ENCODE data around the gene PAQR7.
"Not testable (repeated sequence)": the region's sequence is repeated elsewhere in the genome, so short reads cannot be mapped to it uniquely, and the experiment has no call there.

Gene PAQR7

GRCh38 chr1:25844536-25845337 is 30.8 kb downstream of the PAQR7 start:
- no peak for DNase-seq (ENCODE audit: low read depth in 3 of 3)

DNA sequence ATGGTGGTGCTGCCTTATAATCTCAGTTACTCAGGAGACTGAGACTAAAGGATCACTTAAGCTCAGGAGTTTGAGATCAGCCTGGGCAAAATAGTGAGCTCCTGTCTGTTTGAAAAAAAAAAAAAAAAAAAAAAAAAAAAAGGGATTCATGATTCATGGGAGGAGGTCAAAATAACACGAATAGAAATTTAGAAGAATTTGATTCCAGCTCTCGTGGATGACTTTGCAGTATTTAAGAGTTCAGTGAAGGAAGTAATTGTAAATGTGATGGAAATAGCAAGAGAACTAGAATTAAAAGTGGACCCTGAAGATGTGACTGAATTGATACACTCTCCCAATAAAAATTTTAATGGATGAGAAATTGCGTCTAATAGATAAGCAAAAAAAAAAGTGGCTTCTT is 32.0 kb downstream of the PAQR7 start:
- DNase-seq (ENCODE audit: low read depth in 3 of 3) = no peak

- not testable (repeated sequence) for DNase-seq (ENCODE audit: low read depth in 3 of 3)
These were observed 35.7 kb downstream of the PAQR7 start for GRCh38 chr1:25839808-25840207.

GRCh38 chr1:25837262-25837875 is 38.1 kb downstream of the PAQR7 start:
- DNase-seq (ENCODE audit: low read depth in 3 of 3) = no peak

DNA sequence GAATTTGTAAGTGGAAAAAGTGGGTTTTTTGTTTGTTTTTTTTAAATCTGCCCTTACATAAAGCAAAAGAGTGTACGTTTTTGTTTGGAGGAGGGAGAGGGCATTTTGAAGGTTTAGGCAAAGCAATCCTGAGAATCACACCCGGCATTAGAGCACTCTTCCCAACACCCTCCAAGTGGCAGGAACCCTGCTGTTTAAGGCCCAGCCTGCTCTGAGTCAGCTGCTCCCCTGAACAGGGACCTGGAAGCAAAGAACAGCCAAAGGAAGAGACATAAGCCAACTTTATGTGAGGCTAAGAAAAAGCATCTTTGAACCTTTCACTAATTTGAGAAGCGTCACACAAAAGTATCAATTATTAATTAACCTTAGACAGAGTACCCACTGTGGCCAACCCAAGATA is 38.8 kb downstream of the PAQR7 start:
- no peak for DNase-seq (ENCODE audit: low read depth in 3 of 3)

- no peak for DNase-seq (ENCODE audit: low read depth in 3 of 3)
These were observed 40.6 kb downstream of the PAQR7 start for GRCh38 chr1:25834894-25835293.

GRCh38 chr1:25833158-25833557 is 42.4 kb downstream of the PAQR7 start:
- DNase-seq (ENCODE audit: low read depth in 3 of 3) = no peak

GRCh38 chr1:25832336-25833037 is 43.0 kb downstream of the PAQR7 start:
- DNase-seq (ENCODE audit: low read depth in 3 of 3) = no peak

DNA sequence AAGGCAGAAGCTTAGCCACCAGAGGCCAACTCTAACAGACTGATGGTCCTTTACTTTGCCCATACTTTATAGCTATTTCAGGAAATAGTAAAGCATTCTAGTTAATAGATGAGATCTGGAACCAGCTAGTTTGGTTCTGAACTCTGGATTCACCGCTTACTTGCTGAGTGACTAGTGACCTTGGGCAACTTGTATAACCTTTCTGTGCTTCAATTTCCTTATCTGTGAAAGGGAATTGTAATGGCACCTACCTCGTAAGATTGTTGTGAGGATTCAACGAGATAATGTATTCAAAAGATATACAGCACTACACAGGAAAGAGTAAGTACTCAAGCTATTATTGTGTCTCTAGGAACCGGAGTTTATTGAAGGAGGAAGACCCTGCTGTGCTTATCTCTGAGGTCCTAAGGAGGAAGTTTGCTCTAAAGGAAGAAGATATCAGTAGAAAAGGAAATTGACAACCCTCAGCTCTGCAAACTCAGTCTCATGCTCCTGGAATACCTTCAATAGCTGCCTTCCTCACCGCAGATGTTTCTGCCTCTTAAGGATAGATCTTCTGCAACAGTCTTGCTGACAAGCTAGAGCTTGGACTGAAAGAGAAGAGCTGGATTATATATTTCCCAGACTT is 43.8 kb downstream of the PAQR7 start:
- no peak for DNase-seq (ENCODE audit: low read depth in 3 of 3)

- DNase-seq (ENCODE audit: low read depth in 3 of 3) = no peak
These were observed 46.5 kb downstream of the PAQR7 start for GRCh38 chr1:25829046-25829445.

- DNase-seq (ENCODE audit: low read depth in 3 of 3) = no peak
These were observed 47.0 kb downstream of the PAQR7 start for GRCh38 chr1:25828491-25828890.

GRCh38 chr1:25826571-25826970 is 48.9 kb downstream of the PAQR7 start:
- DNase-seq (ENCODE audit: low read depth in 3 of 3) = no peak

- DNase-seq (ENCODE audit: low read depth in 3 of 3) = no peak
These were observed 49.9 kb downstream of the PAQR7 start for GRCh38 chr1:25825605-25826004.

- DNase-seq (ENCODE audit: low read depth in 3 of 3) = no peak
These were observed 53.8 kb downstream of the PAQR7 start for GRCh38 chr1:25821630-25822091.

DNA sequence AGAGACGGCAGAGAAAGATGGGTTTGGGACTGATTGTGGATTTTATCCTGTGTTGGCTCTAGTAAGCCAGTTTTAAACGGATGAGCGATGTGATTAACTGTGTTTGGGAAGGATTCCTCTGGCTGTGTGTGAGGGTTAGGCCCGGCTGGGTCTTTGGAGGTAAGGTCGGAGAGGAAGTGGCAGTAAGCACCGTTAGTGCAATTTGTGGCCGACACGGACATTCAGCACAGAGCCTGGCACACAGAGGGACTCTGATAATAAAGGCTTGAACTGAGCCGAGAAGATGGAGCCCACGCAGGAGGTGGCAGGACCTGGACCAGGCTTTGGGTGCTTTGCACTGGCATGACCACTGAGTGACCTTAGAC is 54.4 kb downstream of the PAQR7 start:
- DNase-seq (ENCODE audit: low read depth in 3 of 3) = no peak

DNA sequence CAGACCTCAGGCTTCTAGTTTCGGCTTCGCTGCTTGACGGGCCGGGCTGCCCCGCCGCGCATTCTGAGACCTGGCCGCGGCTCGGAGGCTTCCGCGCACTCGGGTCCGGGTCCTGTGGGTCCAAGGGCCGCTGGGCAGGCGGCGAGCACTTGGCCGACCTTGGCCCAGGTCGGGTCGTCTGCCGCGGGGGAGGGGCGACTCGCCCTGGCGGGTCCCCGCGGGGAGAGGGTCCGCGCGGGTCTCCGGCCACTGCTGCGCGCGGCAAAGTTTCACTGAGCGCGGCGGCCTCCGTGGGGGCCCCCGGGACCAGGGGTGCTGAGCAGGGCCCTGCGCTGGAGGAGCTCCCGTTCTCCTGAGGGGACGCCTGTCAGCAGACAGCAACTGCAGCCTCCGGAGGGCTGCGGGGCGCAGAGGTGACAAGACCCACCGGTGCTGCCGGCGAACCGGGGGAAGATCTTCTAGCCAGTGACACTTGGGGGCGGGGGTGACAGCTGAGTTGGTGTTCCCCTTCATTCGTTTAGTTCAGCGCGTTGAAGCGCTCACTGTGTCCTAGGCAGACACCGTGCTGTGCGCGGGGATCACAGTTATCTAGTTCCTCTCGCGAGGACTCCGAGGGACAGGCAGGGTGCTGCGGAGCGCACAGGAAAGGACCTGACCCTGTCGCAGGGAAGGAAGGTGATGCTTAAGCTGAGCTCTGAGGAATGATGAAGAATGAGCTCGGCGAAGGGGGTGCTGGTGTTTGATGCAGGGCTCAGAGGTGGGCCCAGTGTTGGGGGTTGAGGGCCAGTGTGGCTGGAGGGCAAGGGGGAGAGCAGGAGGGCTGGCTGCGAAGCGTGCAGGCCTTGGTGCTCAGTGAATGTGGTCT is 55.0 kb downstream of the PAQR7 start:
- DNase-seq (ENCODE audit: low read depth in 3 of 3) = peak; percentile 43 to 58 (median 50)

GRCh38 chr1:25819491-25820246 is 55.8 kb downstream of the PAQR7 start, which contains the start of gene MTFR1L:
Gene MTFR1L (plus strand): TSS chr1:25819954. CDS start chr1:25823105, 3,151 bp downstream.
- peak; percentile 81 to 95 (median 90) for DNase-seq (ENCODE audit: low read depth in 3 of 3)

- no peak for DNase-seq (ENCODE audit: low read depth in 3 of 3)
These were observed 56.9 kb downstream of the PAQR7 start for GRCh38 chr1:25818569-25818968.

- DNase-seq (ENCODE audit: low read depth in 3 of 3) = no peak
These were observed 57.5 kb downstream of the PAQR7 start for GRCh38 chr1:25817840-25818501.

Data from stimulated activated CD4-positive, alpha-beta T cell treated with anti-CD3 and anti-CD28 coated beads, TNF-alpha, amount 100 ng/mL, for 48 hours (primary cell).